K562 (cell line): Measurements from ENCODE around the gene IDUA. TPM values are rescaled to one million over a fixed set of nuclear protein-coding genes. Genes with fewer than 3 reads are reported as not detected.

Experiments used
- ARID4B ChIP-seq: sonication (generic); formaldehyde crosslinking; IDR thresholded peaks from 2 replicates; pipeline ENCODE4 v1.8.0; 2022; ENCODE audit warnings: mild to moderate bottlenecking, missing genetic modification reagents
- CEBPG ChIP-seq, 3 experiments: fragments of 200-800 bp in 1 of 3; sonication (Bioruptor generic) in 1 of 3; sonication (generic) in 1 of 3; formaldehyde crosslinking in 1 of 3; IDR thresholded peaks in 2 of 3; conservative IDR thresholded peaks in 1 of 3; 2 replicates each; pipeline versions ENCODE4 v1.6.1 to v1.8.0; 2016 to 2022; ENCODE audit warnings: missing compliant biosample characterization in 2 of 3, missing genetic modification characterization in 2 of 3, mild to moderate bottlenecking in 1 of 3, missing genetic modification reagents in 1 of 3
- CTCFL ChIP-seq: IDR thresholded peaks from 2 replicates; pipeline ENCODE4 v1.6.1; 2011; ENCODE audit warnings: borderline replicate concordance, low read depth, mild to moderate bottlenecking, moderate library complexity, low read length; ENCODE audit not compliant: insufficient read depth, poor library complexity, severe bottlenecking
- RAD21 ChIP-seq, 2 experiments: fragments of 250-450 bp in 1 of 2; fragments of 450-650 bp in 1 of 2; sonication (Bioruptor Pico) in 1 of 2; formaldehyde crosslinking in 1 of 2; IDR thresholded peaks in 1 of 2; conservative IDR thresholded peaks in 1 of 2; 2 replicates each; pipeline versions ENCODE4 v1.4.0 to v1.8.0; 2020 to 2022; ENCODE audit warnings: mild to moderate bottlenecking in 2 of 2, moderate library complexity in 1 of 2
- TCF7L2 ChIP-seq: fragments of 150-350 bp; IDR thresholded peaks from 2 replicates; pipeline ENCODE4 v1.6.1; 2016; ENCODE audit warnings: low read depth, mild to moderate bottlenecking, low read length, moderate library complexity
- ZNF699 ChIP-seq: fragments of 250-450 bp; sonication (Bioruptor Pico); IDR thresholded peaks from 2 replicates; pipeline ENCODE4 v1.8.0; 2021; ENCODE audit warnings: mild to moderate bottlenecking, moderate library complexity; ENCODE audit not compliant: insufficient replicate concordance
- polyA plus RNA-seq, 8 experiments: library from polyadenylated mRNA; depleted of rRNA in 4 of 8; stranded (reverse) in 5 of 8; unstranded in 3 of 8; fragments of >200 nt; fragmentation: Nextera tagmentation in 2 of 8; fragmentation: Illumina TruSeq in 1 of 8; extraction: Ambion mirVana in 2 of 8; extraction: Trizol in 1 of 8; gene quantifications; 2 replicates each; pipeline versions ENCODE4 v1.2.1 to v1.2.3, GENCODE V29; 2011 to 2014; ENCODE audit warnings: inconsistent platforms in 1 of 8, missing spikeins in 1 of 8
- total RNA-seq, 7 experiments: library from RNA; depleted of rRNA in 6 of 7; stranded (reverse); fragments of >200 nt in 6 of 7; fragmentation: Illumina TruSeq in 2 of 7; extraction: Trizol in 2 of 7; gene quantifications; 2 replicates each; pipeline versions ENCODE4 v1.2.1 to v1.2.3, GENCODE V29; 2011 to 2021; ENCODE audit warnings: low replicate concordance in 1 of 7

IDUA gene
- total and polyA plus RNA-seq, 9 of the 15 experiments (the other 6 are each of a cell fraction or from before 2014, with no cell fraction given): 0.04 to 16.1 (median 1.2) TPM

GRCh38 chr4:1050486-1051213, 63.8 kb downstream of the IDUA start (continued):
- TF ChIP-seq ARID4B: no peak
- no peak for TF ChIP-seq CEBPG (CRISPR knock-in tag; IDR thresholded peaks at IDR 0.05)
- no peak for TF ChIP-seq CEBPG (tag; conservative IDR thresholded peaks at IDR 0.05 in 1 of 2, IDR thresholded peaks at IDR 0.05 in 1 of 2)
- TF ChIP-seq RAD21 (CRISPR knock-in tag; conservative IDR thresholded peaks at IDR 0.05 in 1 of 2, IDR thresholded peaks at IDR 0.05 in 1 of 2): 0 out of 4 replicates have a peak, but pooled peaks of 1 of the 2 experiments have one; percentile 8
- no peak for TF ChIP-seq TCF7L2
- peak; percentile 32 for TF ChIP-seq CTCFL
- no peak for TF ChIP-seq ZNF699 (CRISPR knock-in tag)
